HS-27A (cell line): ENCODE data around the gene KLHL29.

Experiments used
- DNase-seq: peaks from one replicate; pipeline ENCODE4 v3.0.0-alpha.2; 2012; ENCODE audit warnings: low read depth, missing footprints

The KLHL29 gene

DNA sequence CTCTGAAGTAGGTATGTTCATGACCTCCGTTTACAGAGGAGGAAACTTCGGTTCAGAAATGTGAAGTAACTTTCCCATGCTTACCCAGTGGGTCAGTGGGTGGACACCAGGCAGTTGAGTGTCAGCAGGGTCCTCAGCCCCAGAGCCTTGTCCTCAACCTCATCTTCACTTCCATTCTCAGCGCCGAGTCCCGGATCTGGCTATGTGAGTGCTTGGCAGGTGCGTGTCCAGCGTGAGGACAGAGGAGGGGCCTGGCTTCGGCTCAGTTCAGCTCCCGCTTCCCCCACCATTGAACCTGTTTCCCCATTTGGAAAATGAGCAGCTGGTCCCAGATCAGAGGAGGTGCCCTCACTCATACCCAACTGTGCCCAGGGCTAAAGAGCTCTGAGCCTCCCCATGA is 274.3 kb downstream of the KLHL29 start:
- DNase-seq: no peak

DNA sequence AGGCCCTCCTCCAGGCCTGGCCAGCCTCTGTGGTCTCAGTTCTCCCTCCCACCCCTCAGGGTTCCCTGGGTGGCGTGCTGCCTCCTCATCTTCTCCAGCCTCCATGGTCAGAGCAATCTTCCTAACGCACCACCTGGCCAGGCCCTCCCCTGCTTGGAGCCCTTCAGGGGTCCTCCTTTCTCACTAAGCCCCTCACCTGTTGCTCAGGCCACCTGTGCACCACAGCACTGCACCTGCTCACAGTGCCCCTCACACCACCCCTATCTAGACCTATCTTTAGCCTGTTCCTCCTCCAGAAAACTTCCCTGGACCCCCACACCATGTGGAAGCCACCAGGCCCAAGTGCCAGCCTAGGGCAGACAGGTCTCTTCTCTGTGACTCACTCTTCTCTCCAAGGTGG is 274.8 kb downstream of the KLHL29 start:
- DNase-seq: no peak

DNA sequence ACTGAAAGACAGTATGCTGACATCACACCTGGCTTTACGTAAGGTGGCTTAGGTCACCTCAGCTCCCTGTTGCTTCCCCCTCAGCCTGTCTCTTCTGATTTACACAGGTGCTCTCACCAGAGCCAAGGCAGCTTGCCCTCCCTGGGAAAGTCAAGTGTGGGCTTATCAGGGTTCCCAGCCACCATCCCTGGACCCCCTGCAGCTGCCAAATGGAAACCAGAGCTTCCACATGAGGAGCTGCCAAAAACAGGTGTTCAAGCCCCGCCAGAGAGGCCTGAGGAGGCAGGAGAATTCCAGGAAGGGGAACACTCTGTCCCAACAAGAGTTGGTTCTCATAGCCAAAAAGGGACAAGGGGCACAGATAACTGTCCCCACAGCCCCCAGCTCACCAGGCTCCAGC is 275.3 kb downstream of the KLHL29 start:
- DNase-seq: no peak

DNA sequence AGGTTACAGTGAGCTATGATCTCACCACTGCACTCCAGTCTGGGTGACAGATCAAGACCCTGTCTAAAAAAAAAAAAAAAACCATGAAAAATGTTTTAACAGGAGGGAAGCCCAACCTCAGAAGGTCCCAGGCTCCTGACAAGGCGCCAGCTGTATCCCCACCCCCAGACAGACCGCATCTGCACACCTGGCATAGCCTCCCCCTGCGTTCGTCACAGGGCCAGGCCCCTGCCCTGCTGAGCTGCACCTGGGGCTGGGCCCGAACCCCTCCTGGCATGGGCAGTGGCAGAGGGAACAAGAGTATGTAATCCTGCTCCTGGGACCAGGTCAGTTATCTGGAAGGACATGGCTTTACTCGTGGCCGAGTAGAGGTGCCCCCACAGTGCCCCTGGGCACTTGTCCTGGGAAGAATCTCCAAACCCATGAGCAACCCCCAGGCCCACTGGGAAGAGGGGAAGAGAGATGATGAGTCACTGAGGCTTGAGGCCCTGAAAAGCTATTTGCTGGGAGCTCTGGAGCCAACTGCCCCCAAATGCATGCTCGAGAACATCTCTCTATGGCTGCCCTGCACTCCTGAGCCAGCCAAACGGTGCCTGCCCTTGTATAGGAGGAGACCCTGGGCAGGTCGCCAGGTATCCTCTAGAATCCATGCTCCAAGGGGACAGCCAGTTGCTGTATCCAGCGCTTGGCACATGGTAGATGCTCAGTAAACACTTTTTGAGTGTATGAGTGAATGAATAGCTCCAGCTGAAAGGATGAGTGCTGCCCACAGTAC is 276.5 kb downstream of the KLHL29 start:
- no peak for DNase-seq

DNA sequence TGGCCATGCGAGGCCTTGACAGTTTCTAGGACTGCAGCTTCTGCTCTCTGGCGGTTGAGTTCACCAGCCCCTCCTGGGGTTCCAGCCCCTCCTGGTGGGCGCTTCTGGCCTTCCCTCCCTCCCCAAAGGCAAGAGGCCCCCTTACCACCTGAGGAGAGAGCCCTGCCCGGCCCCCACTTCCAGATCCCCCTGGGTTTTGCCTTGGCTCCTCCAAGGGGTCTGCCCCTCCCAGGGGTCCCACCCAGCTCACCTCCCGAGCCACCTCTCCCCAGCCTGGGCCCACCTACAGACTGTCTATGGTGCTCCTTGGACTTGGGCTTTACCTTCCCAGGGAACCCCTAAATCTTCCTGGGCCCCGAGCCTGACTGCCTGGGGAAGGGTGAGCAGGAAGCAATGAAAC is 277.5 kb downstream of the KLHL29 start:
- DNase-seq: no peak

DNA sequence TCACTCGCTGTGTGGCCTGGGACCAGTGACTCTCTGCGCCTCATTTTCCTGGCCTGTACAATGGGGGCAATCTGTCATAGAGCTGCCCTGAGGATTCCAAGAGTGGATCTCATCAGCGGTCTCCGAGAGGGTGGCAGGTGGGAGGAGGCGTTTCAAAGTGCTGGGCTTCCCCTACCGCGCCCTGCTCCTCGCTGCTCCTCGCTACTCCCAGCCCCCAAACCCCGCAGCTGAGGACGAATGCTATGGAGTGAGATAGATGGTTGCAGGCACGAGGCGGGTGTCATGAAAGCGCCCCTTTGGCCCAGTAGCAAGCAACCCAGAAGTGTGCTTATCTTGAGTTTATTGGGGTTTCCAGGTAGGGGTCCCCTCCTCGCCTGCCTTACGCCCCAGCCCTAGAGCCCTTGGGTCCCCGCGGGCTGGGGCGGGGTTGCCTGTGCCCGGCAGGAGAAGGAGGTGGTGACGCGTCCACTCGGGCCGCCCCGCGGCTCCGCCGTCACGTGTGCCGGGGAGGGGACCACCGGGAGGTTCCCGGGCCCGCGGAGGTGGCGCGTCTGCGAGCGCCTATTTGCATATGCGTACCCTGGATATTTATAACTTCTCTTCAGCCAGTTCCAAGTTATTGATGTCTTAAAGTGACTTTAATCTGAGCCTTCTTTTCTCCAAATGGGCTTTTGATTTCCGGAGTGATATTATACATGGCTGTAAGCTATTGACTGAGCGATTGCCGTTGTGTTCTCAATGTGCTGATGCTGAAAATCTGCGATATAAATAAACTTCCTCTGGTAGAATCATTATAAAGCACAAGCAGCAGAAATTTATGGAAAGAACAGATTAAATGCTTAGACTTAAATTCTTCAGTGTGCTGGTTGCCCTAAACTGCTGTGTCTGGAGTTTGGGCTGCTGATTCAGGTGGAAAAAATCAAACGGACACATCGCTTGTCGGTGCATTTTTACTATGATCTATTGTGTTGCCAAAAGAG is 278.3 kb downstream of the KLHL29 start:
- no peak for DNase-seq

DNA sequence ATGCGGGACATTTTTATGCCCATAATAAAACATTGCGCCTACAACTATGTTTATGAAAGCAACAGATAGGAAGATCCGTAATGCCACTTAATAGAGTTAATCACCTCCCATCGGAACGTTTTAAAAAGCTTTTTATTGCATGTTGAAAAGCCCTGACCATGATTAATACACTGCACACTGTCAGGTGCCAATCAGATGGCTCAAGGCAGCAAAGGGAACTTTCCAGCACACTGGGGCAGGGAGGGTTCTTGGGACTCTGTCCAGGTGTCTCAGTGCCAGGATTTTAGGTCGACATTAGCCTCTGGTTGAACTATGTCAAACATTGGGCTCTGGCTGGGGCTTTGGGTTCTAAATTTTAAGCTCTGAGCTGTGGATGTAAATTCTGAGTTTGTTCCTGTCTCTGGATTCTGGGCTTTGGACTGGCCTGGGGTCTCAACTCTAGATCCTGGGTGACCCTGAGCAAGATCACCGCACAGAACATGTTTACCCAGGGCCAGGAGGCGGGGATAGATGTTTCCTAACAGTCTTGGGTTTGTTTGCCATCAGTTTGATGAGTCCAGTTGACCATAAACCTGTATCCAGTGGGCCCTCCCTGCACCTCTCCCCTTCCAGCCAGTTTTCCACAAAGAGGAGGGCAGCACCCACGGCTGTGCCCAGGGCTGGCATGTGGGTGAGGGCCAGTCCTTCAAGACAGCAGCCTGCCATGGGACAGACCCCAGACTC is 279.2 kb downstream of the KLHL29 start:
- no peak for DNase-seq

DNA sequence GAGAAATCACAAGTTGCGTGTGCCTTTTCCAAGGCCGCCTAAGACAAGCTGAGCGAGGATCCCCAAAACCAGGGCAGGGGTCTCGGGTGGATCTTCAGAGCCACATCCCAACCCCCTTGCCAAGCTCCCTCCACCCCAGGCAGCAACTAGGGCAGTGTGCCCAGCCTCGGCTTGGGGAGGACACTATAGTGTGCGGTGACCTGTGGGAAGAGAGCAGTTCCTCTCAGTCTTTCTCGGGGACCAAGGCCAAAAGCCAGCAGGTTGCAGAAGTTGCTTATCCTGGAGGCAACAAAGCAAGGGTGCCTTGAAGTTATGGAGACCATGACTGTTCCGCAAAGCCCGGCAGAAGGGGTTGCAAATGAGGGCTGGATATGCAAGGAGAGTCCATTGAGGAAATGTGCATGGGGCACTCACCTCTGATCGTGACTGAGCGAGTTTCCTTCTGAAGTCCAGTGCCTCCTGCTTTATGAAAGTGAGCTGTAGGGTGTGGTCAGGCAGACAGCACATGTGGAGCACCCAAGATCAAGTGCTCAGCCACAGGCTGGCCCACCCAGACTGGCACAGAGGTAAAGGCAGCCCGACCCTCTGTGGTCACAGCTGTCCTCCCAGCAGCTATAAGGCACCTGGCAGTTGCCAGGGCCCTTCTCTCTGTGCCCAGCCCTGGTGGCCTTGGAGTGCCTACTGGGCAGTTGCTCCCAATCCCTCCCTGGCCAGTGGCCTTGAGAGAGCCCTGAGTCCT is 281.4 kb downstream of the KLHL29 start:
- no peak for DNase-seq

DNA sequence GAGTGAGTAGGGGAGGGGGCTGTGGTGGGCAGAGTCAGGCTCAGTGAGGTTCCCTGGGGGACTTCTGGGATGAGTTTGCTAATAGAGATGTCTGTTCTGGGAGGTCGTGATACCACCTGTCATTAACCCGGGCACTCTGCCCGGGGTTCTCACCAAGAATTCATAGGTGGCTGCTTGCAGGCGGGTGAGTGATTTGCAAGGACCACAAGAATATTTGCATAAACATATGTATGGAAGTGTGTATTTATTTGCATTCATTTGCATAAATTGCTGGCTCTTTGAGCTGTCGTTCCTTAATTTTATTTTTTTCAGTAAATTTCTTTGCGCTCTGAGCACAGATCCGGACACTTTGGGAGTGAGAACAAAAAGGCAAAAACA is 282.0 kb downstream of the KLHL29 start:
- DNase-seq: no peak

DNA sequence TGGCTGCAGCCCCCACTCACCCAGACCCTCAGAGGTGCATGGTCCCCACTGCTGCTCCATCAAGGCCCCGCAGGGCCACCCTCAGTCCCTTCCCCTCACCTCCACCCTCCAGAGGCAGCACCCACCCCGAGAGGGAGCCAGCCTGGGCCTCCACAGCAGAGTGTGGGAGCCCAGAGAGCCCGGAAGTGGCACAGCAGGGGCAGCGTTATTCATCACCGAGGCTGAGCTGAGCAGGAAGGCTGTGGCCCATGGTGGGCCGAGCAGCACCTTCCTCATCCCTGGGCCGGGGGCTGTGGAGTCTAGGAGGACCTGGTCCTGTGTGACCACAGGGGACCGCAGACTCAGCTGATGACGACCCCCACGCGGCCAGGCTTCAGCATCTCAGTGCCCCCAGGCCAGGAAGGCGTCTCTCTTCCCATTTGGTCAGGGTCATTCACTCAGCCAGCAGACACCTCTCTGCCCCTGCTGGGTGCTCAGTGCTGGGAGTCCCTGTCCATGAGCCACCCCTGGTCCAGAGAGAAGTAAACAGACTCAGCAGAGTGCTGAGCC is 283.9 kb downstream of the KLHL29 start:
- no peak for DNase-seq

DNA sequence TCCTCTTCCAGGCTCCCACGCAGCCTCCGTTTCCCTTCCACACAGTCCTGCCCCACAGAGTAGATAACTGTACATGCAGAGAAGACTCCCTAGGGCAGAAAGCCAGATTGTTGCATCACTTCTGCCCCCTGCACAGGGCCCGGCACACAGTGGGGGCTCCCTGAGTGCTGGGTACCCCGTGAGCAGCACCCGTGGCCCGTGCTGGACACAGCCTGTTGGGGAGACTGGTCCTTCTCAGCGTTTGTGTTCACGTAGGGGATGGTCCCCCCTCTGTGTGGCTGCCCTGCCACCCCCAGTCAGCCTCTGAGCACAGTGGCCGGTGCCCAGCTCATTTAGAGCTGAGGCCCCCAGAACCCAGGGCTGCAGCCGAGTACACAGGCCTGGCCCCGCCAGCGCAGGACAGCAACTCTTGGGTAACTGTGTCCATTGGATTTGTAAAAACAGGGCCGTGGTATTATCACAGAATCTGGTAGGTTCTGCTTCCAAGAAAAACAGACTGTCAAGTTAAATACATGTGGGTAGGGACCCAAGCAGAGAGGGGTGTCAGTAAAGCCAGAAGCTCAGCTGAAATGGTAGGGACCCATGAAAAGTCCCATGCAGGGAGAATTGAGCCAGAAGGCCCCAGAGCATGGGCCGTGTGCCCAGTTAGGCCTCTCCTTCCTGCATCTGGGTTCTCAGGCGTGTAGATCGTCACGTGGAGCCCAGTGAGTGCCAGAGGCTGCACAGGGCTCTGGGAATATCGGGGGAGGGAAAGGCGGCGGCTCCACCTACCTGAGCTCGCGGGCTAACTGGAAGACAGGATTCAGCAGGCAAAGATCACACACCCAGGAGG is 284.6 kb downstream of the KLHL29 start:
- no peak for DNase-seq

DNA sequence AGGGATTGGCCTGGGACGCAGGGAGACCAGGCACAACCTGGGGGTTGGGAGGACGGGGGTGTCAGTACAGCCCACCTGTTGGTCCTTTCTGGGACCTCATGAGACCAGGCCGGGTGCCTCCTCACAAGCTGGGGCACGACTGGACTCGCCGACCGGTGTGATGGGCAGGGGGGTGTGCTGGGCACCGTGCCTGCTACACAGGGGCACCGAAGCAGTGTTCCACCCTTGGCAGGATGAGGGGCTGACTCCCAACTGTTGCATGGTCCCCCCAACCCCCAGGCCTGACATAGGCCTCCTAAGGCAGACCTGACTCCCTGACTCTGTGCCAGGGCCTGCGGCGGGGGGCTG is 285.2 kb downstream of the KLHL29 start:
- no peak for DNase-seq

DNA sequence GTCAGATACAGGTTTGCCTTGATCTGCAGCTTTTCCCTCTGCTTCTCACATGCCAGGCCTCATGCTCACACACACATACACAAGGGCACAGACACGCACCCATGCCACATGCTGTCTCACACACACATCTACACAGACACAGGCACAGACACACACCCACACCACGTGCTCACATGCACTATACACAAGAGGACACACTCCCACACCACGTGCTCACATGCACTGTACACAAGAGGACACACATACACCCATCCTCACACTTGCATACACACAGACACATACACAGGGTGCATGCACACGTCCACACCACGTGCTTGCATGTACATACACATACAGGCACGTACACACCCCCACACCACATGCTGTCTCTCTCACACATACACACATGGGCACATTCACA is 288.1 kb downstream of the KLHL29 start:
- no peak for DNase-seq

DNA sequence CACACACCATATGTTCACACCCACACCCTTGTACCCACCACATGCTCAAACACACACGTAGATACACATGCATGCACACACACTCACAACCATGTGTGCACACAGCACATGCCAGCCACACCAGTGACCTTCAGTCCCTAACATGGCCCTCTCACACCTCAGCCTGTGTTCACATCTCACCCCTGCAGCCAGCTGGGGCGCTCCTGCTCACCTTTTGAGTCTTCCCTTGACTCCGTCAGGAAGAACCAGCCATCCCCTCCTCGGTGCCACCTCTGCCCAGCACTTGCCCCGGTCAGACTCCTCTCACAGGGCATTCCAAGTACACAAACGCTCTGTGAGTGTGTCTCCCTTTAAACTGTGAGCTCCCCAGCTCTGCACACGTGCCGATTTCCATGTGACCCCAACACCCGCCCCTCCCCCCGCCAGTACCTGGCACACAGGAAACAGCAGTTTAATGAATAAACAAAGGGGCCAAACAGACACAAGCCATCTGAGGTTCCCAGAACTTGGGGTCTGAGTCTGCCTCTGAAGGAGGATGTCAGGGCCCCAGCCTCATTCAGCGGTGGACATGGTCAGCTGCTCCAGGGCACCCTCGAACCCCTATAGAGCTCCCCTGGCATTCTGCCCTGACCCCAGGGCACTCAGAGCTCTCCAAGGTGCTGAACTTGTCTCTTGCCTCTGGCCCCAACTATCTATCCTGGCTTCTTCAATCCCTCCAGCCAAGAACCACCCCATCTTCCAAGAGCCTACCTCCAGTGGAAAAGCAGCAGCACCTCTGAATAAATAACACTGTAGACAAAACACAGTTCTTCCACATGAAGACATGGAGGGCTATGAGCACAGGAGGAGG is 289.1 kb downstream of the KLHL29 start:
- no peak for DNase-seq

DNA sequence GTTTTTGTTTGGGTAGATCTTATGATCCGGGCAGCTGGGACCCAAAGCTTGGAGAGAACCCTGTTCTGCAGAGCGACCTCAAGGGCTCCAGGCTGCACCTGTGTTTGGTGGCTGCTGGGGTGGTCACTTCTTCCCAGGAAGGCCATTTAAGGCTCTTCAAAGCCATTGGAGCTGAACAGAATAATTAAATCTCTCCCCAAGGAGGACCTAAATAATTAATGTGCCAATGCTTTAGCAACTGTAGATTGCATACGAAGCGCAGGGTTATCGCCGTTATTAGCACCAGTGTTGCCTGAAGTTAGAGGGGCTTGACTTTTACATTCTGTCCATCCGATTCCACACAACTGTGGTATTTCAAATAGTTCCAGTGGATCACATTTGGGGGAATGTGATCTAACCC is 290.5 kb downstream of the KLHL29 start:
- no peak for DNase-seq

DNA sequence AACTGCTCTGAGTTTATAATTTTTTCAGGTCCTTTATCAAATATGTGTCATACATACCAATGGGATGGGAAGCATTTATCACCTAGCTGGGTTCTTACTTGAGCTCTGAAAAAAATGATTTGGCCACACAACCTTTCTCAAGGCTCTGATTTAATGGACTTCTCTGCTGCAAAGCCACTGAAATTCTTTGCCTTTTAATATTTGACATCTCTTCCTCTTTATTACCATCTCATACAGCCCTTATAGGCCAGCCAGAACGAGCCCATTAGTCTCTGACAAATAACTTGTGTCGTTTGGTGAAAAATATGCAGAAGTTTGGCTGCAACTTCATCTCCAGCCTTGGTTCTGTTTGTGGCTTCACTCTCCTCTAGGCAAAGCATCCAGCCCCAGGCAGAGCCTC is 292.9 kb downstream of the KLHL29 start:
- no peak for DNase-seq

DNA sequence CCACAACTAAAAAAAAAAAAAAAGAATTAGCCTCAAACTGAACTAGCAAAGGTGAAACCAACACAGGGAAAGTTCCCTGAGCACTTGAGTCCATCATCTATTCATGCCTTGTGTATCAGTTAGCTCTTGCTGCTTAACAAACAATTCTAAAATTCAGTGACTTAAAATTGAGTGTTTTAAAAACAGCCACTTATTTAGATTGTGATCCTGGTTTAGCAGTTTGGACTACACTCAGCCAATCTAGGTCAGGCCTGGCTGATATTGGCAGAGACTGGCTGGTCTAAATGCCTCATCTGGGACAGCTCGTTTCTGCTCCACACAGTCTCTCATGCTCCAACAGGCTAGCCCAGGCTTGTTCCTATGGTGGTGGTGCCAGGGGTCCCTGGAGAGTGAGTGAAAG is 294.1 kb downstream of the KLHL29 start:
- DNase-seq: no peak

DNA sequence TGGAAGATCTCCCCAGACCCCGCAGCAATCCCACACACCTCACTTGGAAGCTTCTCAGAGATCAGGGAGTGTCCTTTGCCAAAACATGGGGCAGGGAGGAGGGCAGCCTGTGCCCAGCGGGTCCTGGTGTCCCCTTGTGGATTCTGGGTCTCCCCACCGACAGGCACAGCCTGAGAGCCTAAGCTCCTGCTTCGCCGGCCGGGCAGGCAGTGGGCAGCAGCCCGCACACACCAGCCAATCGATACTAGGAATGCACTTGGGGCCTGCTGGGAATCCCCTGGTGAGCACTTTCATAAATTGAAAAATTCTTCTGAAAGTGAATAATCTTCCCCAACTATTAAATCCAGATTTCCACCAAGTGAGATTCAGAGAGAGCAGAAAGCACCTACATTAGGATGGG is 296.0 kb downstream of the KLHL29 start:
- DNase-seq: no peak

DNA sequence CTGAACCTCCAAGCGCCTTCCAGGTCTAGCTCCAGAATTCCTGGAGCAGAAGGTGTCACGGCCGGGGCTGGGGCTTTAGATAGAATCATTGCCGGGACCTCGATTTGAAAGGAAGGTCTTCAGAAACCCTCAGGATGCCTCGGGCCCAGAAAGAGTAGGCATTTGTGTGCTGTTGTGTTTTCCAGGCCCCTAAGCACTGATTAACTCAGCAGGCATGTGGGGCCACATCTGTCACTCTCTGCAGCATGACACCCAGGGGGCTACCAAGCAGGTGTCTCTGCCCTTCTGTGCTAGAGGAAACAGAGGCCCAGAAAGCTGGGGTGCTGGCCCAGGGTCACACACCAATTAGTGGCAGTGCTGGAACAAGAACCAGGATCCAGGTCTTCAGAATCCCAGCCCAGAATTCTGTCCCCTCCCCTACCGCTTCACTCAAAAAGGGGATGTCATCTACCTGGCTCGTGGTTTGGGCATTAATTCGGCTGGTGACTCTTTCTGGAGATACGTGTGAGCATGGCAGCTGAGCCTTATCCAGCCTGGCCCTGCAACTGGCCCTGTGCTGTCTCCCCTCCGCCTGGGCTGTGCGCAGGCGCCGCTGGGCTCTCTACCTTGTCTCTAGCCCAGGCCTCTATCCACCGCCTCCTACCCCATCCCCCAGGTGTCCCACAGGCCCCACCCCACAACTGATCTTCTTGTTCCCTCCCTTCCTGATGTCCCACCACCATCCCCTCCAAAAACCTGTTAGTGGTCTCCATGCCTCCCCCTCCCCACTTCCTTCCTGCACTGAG is 296.6 kb downstream of the KLHL29 start:
- no peak for DNase-seq
